Activated CD4-positive, alpha-beta memory T cell treated with anti-CD3 and anti-CD28 coated beads for 36 hours (primary cell): ENCODE results near the gene ARHGEF4. TPM values are rescaled to one million over a fixed set of nuclear protein-coding genes. Genes with fewer than 3 reads are reported as not detected.

ENCODE experiments used
- CTCF ChIA-PET: fragments of 350-600 bp; sonication (Branson Sonifier 250); formaldehyde crosslinking; loops from one replicate; lab custom pipeline; 2021; ENCODE audit warnings: antibody characterized with exemption, inconsistent platforms; lab: Charles Lee
- POLR2A ChIA-PET: fragments of 350-600 bp; sonication (Branson Sonifier 250); formaldehyde crosslinking; loops from one replicate; lab custom pipeline; 2021; ENCODE audit warnings: antibody characterized with exemption; lab: Charles Lee
- DNase-seq: peaks from one replicate; pipeline ENCODE4 v3.0.0-alpha.2; 2020
- H3K27ac Mint-ChIP-seq: one replicate; pipeline ENCODE4 v1.8.0; 2021; ENCODE audit warnings: mixed read lengths
- H3K27me3 Mint-ChIP-seq: one replicate; pipeline ENCODE4 v1.8.0; 2021; ENCODE audit warnings: mixed read lengths
- H3K36me3 Mint-ChIP-seq: one replicate; pipeline ENCODE4 v1.8.0; 2021; ENCODE audit warnings: mixed read lengths
- H3K4me1 Mint-ChIP-seq: one replicate; pipeline ENCODE4 v1.8.0; 2021; ENCODE audit warnings: low read depth, mixed read lengths
- H3K4me3 Mint-ChIP-seq: one replicate; pipeline ENCODE4 v1.8.0; 2021; ENCODE audit warnings: mild to moderate bottlenecking, mixed read lengths
- H3K9me3 Mint-ChIP-seq: one replicate; pipeline ENCODE4 v1.8.0; 2021; ENCODE audit warnings: mixed read lengths
- intact Hi-C: fragments of 100-400 bp; cut with micrococcal nuclease; formaldehyde crosslinking; loops from one replicate; pipeline ENCODE4 v1.15.1; 2023
- total RNA-seq, 2 experiments: library from RNA; stranded (reverse); gene quantifications; one replicate each; pipeline ENCODE4 v1.2.3, GENCODE V29; 2021

Gene ARHGEF4
- total RNA-seq, 2 experiments from 2014 or later = 0.52 to 0.58 TPM

DNA sequence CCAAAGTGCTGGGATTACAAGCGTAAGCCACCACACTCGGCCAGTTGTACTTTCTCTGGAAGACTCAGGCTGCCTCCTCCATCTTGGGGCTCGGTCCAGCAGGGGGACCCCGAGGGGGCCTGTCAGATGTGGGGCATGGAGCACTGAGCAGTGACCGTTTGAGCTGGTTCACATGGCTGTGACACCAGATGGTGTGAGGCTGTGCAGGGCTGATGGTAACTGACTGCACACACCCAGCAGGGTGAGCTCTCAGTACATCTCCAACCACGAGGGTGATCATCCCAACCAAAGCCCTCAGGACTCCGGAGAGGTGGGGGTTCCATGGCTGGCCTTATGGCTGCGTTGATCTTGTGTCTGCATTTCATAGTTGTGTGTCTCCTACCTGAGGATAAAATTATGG is 193.1 kb downstream of the ARHGEF4 start:
- Mint-ChIP-seq H3K4me1 (no peaks in the 10 kb centered on the region), H3K27me3 (peaks cover 28% of the 10 kb centered on the region), H3K4me3 (no peak overlapping the region), H3K9me3 (peaks cover 7% of the 10 kb centered on the region), H3K27ac (no peak overlapping the region), H3K36me3 (no peaks in the 10 kb centered on the region)
- ChIA-PET POLR2A (no interaction called here), CTCF (interaction anchor here (1.4 kb wide), 1 partner anchor 10 kb away, joined by 3 read pairs; no protein-coding TSS in a partner anchor)
- no peak for DNase-seq
- intact Hi-C loops = no loop called here

DNA sequence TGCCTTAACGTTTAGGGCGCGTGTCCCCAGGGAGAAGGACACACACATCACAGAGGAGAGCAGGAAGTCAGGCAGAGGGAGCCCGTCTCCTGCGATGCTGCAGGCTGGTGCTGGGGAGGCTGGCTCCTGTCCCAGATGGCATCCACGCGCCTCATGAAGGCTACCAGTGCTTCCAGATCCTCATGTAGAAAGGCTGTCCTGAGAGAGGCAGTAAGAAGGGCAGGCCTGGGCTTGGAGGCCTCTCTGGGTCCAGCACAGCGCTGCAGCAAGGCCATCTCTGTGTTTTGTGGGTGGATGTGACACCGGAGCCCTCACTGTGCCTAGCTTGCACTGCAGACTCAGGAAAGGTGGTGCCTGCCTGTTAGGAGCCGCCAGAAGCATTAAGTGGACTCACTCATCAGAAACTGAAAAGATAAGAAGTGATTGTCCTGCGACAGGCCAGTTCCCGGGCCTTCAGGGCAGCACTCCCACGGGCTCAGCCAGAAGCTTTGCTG is 193.8 kb downstream of the ARHGEF4 start:
- intact Hi-C loops = no loop called here
- Mint-ChIP-seq H3K27ac (no peak overlapping the region), H3K36me3 (no peaks in the 10 kb centered on the region), H3K4me1 (no peaks in the 10 kb centered on the region), H3K27me3 (peaks cover 23% of the 10 kb centered on the region), H3K9me3 (peaks cover 7% of the 10 kb centered on the region), H3K4me3 (no peak overlapping the region)
- POLR2A ChIA-PET = no interaction called here
- CTCF ChIA-PET = no interaction called here
- DNase-seq = no peak

DNA sequence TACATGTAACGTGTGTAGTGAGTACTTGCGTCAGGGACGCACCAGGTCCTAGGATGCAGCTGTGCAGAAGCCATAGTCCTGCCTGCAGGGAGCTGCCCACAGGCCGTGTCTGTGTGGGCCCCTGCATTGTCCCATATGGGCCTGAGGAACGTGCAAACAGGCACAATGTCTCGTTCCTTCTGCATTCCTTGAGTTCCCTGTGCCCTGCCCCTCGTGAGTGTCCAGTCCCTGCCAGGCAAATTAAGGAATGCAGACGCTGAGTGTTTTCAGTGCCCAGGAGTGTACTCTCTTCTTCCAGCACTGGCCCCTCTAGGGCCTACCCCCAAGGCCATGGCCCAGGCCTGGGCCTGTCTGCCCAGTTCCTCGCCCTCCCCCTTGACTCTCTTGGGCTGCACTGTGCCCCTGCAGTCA is 194.7 kb downstream of the ARHGEF4 start:
- Mint-ChIP-seq H3K4me1 (no peaks in the 10 kb centered on the region), H3K9me3 (peaks cover 7% of the 10 kb centered on the region), H3K27ac (no peak overlapping the region), H3K27me3 (peaks cover 22% of the 10 kb centered on the region), H3K4me3 (no peak overlapping the region), H3K36me3 (no peaks in the 10 kb centered on the region)
- ChIA-PET POLR2A (no interaction called here), CTCF (no interaction called here)
- intact Hi-C loops = no loop called here
- DNase-seq = no peak

DNA sequence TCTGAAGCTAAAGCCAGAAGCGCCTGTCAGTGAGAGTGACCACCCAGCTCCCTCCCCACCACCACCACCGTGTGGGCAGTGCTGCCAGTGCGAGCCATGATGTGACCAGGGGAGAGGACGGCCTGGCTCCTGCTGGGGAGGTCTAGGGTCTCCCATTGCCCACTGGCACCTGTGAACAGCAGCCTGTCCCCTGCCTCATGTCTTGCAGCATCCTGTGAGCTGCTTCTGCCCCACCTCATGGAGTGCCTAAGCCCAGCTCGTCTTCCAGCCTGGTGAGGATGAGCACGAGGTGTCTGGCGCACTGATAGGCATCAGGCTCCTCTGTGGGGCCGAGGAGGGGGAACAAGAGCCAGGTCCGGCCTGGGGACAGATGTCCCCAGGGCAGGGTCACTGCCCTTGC is 195.2 kb downstream of the ARHGEF4 start:
- CTCF ChIA-PET = no interaction called here
- H3K9me3 Mint-ChIP-seq = peaks cover 7% of the 10 kb centered on the region
- no peak overlapping the region for H3K4me3 Mint-ChIP-seq
- H3K27me3 Mint-ChIP-seq = peaks cover 22% of the 10 kb centered on the region
- POLR2A ChIA-PET = no interaction called here
- H3K36me3 Mint-ChIP-seq = no peaks in the 10 kb centered on the region
- H3K4me1 Mint-ChIP-seq = no peaks in the 10 kb centered on the region
- no peak for DNase-seq
- no peak overlapping the region for H3K27ac Mint-ChIP-seq
- intact Hi-C loops = no loop called here

DNA sequence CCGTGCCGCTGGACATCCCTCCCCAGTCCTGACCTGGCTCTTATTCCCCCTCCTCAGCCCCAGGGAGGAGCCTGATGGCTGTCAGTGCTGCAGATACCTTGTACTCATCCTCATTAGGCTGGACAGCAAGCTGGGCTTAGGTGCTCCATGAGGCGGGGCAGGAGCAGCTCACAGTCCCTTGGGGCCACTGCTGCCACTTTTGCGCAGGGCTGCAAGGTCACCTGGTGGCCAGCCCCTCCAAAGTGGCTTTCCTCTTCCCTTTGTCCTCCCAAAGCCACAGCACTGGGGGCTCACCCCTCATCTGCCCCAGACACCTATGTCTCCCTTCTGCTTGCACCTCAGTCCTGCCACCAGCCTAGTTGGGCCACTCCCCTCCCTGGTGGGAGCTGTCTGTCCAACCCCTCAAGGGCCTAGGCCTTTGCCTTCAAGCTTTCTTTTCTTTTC is 195.7 kb downstream of the ARHGEF4 start:
- CTCF ChIA-PET = no interaction called here
- no peaks in the 10 kb centered on the region for H3K4me1 Mint-ChIP-seq
- no peaks in the 10 kb centered on the region for H3K36me3 Mint-ChIP-seq
- POLR2A ChIA-PET = no interaction called here
- no peak for DNase-seq
- peaks cover 22% of the 10 kb centered on the region for H3K27me3 Mint-ChIP-seq
- intact Hi-C loops = no loop called here
- H3K27ac Mint-ChIP-seq = no peak overlapping the region
- peaks cover 4% of the 10 kb centered on the region for H3K9me3 Mint-ChIP-seq
- H3K4me3 Mint-ChIP-seq = no peak overlapping the region

DNA sequence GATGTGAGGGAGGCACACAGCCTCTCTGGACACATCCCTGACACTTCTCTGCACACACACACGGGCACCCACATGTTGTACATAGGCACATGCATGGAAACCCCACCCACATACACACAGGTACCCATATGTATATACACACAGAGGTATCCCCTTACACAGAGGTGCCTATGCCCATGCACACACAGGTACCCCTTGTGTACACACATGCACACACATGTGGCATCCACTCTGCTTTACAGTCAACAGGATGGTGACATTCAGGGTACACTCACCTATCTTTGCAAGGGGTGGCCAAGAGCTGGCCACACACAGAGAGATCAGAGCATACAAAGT is 197.0 kb downstream of the ARHGEF4 start:
- POLR2A ChIA-PET = no interaction called here

DNA sequence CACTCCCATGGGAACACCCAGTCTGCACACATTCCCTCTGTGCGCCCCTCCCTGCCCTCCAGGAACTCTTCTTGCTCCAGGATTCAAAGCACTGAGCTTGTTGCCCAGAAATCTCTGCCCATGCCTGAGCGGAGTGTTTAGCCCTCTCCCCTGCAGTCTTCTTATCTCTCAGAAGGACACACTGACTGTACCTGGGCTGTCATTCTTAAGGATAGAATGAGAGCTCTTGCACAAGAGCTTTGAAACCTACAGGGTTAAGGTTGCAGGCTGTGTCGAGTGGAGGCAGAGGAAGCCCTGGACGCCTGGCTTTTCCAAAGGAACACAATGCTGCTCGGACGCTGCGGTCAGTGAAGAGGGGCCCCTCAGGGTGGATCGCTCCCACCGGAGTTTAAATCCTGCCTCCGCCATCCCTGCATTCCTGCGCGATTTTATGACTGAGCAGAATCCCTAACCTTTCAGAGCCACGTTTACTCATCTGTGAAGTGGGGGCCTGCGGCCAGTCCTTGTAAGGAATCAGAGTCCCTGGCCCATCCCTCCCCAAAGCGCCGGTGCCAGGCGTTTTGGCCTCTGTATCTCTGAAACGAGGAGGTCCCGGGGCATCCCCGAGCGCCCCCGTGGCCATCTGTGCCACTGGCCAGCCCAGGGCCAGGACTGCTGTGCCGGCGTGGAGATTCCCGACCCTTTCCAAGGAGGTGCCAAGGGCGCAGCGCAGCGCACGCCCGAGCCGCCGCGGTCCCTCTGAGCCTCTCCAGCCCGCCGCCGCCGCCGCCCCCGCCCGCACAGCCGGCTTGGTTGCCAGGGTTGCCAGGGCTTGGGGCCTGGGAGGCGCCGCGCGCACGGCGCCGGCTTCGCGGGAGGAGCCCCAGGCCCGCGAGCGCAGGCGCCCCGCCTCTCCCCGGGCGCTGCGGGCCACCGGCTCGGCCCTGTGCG is 197.7 kb downstream of the ARHGEF4 start:
- ChIA-PET CTCF (no interaction called here), POLR2A (no interaction called here)
- intact Hi-C loops = no loop called here
- no peak overlapping the region for H3K27ac Mint-ChIP-seq
- no peaks in the 10 kb centered on the region for H3K4me1 Mint-ChIP-seq
- H3K4me3 Mint-ChIP-seq = no peak overlapping the region
- peaks cover 18% of the 10 kb centered on the region for H3K27me3 Mint-ChIP-seq
- H3K36me3 Mint-ChIP-seq = no peaks in the 10 kb centered on the region
- no peaks in the 10 kb centered on the region for H3K9me3 Mint-ChIP-seq
- DNase-seq = peak; percentile 38

More for the DNA sequence above, 197.0 kb downstream of the ARHGEF4 start:
- intact Hi-C loops = no loop called here
- H3K27ac Mint-ChIP-seq = no peak overlapping the region
- no peaks in the 10 kb centered on the region for H3K4me1 Mint-ChIP-seq
- DNase-seq = no peak
- peaks cover 18% of the 10 kb centered on the region for H3K27me3 Mint-ChIP-seq
- CTCF ChIA-PET = no interaction called here
- H3K9me3 Mint-ChIP-seq = no peaks in the 10 kb centered on the region
- H3K4me3 Mint-ChIP-seq = no peak overlapping the region
- H3K36me3 Mint-ChIP-seq = no peaks in the 10 kb centered on the region

DNA sequence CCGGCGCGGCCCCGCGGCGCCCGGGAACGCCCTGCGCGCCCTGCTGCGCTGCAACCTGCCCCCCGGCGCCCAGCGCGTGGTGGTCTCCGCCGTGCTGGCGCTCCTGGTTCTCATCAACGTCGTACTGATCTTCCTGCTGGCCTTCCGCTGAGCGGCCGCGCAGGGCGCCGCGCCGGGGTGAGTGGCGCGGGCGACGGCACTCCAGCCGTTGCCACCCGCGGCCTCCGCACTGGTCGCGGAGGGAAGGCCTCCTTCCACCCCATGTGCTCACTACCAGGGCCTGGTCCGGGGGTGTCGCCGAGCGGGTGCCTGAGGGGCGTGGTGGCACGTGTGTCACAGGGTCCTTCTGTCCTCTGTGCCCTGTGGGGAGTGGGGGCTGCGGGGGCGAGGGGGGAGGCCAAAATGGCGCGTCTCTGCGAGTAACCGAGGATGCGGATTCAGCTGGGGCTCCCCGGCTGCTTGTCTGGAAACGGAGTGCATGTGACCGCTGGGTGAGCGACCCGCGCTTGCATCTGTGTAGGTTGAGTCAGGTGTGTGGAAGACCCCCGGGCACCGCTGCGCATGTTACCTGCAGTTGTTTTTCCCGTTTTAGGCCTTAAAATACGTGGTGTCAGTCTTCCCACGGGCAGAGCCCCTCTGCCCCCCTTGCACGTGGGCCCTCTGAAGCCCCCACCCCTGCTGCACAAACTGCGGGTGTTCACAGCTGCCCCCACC is 198.6 kb downstream of the ARHGEF4 start:
- Mint-ChIP-seq H3K27ac (no peak overlapping the region), H3K4me3 (peak overlapping the region; percentile 16), H3K36me3 (no peaks in the 10 kb centered on the region), H3K27me3 (peaks cover 15% of the 10 kb centered on the region), H3K9me3 (no peaks in the 10 kb centered on the region), H3K4me1 (peaks cover 6% of the 10 kb centered on the region)
- no peak for DNase-seq
- ChIA-PET POLR2A (no interaction called here), CTCF (no interaction called here)
- intact Hi-C loops = no loop called here

DNA sequence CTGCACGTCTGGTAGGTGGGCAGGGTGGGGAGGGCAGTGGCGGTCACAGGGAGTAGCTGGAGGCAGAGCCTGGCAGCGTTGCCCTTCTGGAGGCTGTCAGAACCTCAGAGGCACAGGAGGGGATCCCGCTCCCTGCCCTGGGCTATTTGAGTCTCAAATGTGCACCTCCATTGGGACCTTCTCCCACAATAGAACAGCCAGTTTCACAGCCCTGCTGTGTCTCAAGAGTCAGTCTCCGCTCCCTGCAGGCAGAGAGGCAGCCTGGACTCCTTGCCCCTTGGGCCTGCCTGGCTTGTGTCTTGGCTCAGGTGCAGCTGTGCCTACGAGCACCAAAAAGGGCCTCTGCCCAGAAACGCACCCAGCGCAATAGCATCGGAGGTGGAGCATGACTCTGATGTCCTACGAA is 199.1 kb downstream of the ARHGEF4 start:
- H3K27ac Mint-ChIP-seq = no peak overlapping the region
- intact Hi-C loops = no loop called here
- ChIA-PET CTCF (no interaction called here), POLR2A (no interaction called here)
- peaks cover 14% of the 10 kb centered on the region for H3K27me3 Mint-ChIP-seq
- peaks cover 12% of the 10 kb centered on the region for H3K4me1 Mint-ChIP-seq
- no peak overlapping the region for H3K4me3 Mint-ChIP-seq
- no peaks in the 10 kb centered on the region for H3K36me3 Mint-ChIP-seq
- H3K9me3 Mint-ChIP-seq = no peaks in the 10 kb centered on the region
- no peak for DNase-seq

DNA sequence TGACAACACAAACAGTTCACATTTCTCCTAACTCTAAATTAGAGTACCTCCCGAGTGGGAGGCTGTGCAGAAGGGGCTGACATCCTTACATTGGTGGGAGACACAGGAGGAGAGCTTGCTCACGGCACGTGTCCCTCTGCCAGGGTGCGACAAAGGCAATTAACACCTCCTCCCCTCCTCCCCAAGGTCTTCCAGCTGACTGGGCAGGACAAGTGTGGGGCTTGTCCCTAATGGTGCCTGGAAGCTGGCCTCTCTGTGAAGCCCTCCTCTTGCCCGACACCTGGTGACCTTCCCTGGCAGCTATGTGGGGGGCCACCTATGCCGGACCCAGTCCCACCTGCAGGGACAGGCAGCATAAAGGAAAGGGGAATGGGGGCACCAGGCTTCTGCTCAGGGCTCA is 199.6 kb downstream of the ARHGEF4 start:
- POLR2A ChIA-PET = no interaction called here
- Mint-ChIP-seq H3K9me3 (no peaks in the 10 kb centered on the region), H3K4me3 (no peak overlapping the region), H3K27ac (no peak overlapping the region), H3K36me3 (no peaks in the 10 kb centered on the region), H3K4me1 (peaks cover 16% of the 10 kb centered on the region), H3K27me3 (peaks cover 14% of the 10 kb centered on the region)
- DNase-seq = no peak
- CTCF ChIA-PET = no interaction called here
- intact Hi-C loops = no loop called here

DNA sequence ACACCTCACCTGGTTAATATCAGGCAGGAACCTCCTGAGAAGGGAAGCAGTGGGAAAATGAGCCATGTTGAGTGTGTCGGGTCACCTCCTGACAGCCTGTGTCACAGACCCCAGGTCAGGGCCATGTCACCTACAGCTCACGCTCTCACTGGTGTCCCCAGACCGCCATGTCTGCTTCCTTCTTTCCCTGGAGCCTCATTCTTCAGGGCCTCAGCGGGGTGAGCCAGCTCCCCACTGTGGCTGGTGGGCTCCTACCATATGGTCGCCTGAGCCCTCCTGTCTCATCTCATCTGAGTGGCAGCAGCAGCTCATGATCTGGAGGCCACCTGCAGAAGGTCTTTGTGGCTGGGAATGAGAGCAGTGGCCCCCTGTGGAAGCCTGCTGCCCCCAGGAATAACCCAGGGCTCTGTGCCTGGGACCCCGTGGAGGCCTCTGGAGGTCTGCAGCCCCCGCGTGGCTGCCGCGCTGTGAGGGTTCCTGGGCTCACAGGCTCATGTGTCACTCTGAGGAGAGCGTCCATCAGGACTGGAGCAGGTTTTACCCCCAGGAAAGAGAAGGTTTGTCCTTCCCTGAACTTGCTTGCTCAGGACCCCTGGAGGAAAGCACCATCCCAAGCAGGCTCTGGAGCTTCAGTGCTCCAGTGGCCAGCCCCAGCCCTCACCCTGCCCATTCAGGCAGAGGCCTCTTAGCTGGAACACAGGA is 200.1 kb downstream of the ARHGEF4 start:
- H3K4me3 Mint-ChIP-seq = no peak overlapping the region
- ChIA-PET POLR2A (no interaction called here), CTCF (no interaction called here)
- H3K36me3 Mint-ChIP-seq = no peaks in the 10 kb centered on the region
- no peaks in the 10 kb centered on the region for H3K9me3 Mint-ChIP-seq
- peaks cover 21% of the 10 kb centered on the region for H3K4me1 Mint-ChIP-seq
- no peak for DNase-seq
- H3K27me3 Mint-ChIP-seq = peaks cover 14% of the 10 kb centered on the region
- no peak overlapping the region for H3K27ac Mint-ChIP-seq
- intact Hi-C loops = no loop called here
